T-helper 1 cell (primary cell): ENCODE measurements around the gene PLA2G4A.

Experiments used
- DNase-seq, 5 donors: peaks; one replicate each; pipeline ENCODE4 v3.0.0-alpha.2; 2012 to 2020

The PLA2G4A gene

GRCh38 chr1:186978596-186979556 is 150.1 kb downstream of the PLA2G4A start:
- no peak for DNase-seq

- no peak for DNase-seq
Observed at GRCh38 chr1:186980400-186980799, 151.7 kb downstream of the PLA2G4A start.

GRCh38 chr1:186982116-186982515 is 153.4 kb downstream of the PLA2G4A start:
- no peak for DNase-seq

GRCh38 chr1:186983327-186983726 is 154.6 kb downstream of the PLA2G4A start:
- no peak for DNase-seq

- no peak for DNase-seq
Observed at GRCh38 chr1:186984959-186985358, 156.2 kb downstream of the PLA2G4A start.

GRCh38 chr1:186985889-186986491 is 157.2 kb downstream of the PLA2G4A start:
- peak in 1 of 5 donors; percentile 17 for DNase-seq

GRCh38 chr1:186987065-186987464 is 158.3 kb downstream of the PLA2G4A start:
- no peak for DNase-seq

- DNase-seq = no peak
Observed at GRCh38 chr1:186987769-186988168, 159.0 kb downstream of the PLA2G4A start.

- DNase-seq = no peak
Observed at GRCh38 chr1:186993996-186994395, 165.2 kb downstream of the PLA2G4A start.

- no peak for DNase-seq
Observed at GRCh38 chr1:186994897-186995296, 166.1 kb downstream of the PLA2G4A start.

GRCh38 chr1:186996816-186997215 is 168.1 kb downstream of the PLA2G4A start:
- DNase-seq = no peak

GRCh38 chr1:186997877-186998276 is 169.1 kb downstream of the PLA2G4A start:
- DNase-seq = no peak

GRCh38 chr1:186999506-186999905 is 170.8 kb downstream of the PLA2G4A start:
- no peak for DNase-seq

- DNase-seq = no peak
Observed at GRCh38 chr1:187001198-187001889, 172.6 kb downstream of the PLA2G4A start.

GRCh38 chr1:187003353-187003752 is 174.6 kb downstream of the PLA2G4A start:
- DNase-seq = no peak

- DNase-seq = no peak
Observed at GRCh38 chr1:187006896-187007295, 178.1 kb downstream of the PLA2G4A start.

GRCh38 chr1:187009320-187009719 is 180.6 kb downstream of the PLA2G4A start:
- DNase-seq = no peak

- peak in 1 of 5 donors; percentile 41 for DNase-seq
Observed at GRCh38 chr1:187010571-187011309, 182.0 kb downstream of the PLA2G4A start.

- no peak for DNase-seq
Observed at GRCh38 chr1:187013582-187014200, 184.9 kb downstream of the PLA2G4A start.

GRCh38 chr1:187018291-187018690 is 189.5 kb downstream of the PLA2G4A start:
- no peak for DNase-seq

- DNase-seq = no peak
Observed at GRCh38 chr1:187027253-187027652, 198.5 kb downstream of the PLA2G4A start.

GRCh38 chr1:187032316-187032981 is 203.7 kb downstream of the PLA2G4A start:
- DNase-seq = no peak
